SU-DHL-6 (cell line): ENCODE data around the gene LRRC23.

Experiments used
- EZH2phosphoT487 ChIP-seq: fragments of 200-600 bp; sonication (generic), shearing (Covaris generic); conservative IDR thresholded peaks from 2 replicates; pipeline ENCODE4 v1.6.1; 2018; ENCODE audit warnings: mild to moderate bottlenecking, antibody characterized with exemption, low read length, moderate library complexity, mixed read lengths
- TF ChIP-seq, protein P1 (sequence below): fragments of 200-600 bp; sonication (generic); IDR thresholded peaks from one replicate; pipeline ENCODE4 v1.5.1; 2017; ENCODE audit warnings: antibody characterized with exemption, mild to moderate bottlenecking, low read length, moderate library complexity; ENCODE audit not compliant: insufficient read depth, poor library complexity, severe bottlenecking

DNA sequence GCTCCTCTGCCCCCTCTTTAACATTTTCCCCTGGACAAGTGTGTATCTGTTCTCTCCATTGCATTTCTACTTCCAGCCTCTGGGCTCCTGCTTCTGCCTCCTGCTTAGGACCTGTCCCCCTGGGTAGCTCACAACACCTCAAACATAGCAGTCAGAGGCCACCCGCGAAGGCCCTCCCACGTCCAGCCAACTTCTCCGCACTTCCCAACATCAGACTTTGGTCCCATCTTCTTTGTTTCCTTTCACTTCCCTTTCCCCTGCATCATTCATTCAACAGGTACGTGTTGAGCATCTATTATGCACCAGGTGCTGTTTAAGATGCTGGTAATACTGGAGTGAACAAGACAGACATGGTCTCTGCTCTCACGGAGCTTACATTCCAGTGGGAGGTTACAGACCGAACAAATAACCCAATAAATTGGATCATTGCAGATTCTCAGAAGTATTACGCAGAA, 42.3 kb downstream of the LRRC23 start:
- TF ChIP-seq, protein P1, sequence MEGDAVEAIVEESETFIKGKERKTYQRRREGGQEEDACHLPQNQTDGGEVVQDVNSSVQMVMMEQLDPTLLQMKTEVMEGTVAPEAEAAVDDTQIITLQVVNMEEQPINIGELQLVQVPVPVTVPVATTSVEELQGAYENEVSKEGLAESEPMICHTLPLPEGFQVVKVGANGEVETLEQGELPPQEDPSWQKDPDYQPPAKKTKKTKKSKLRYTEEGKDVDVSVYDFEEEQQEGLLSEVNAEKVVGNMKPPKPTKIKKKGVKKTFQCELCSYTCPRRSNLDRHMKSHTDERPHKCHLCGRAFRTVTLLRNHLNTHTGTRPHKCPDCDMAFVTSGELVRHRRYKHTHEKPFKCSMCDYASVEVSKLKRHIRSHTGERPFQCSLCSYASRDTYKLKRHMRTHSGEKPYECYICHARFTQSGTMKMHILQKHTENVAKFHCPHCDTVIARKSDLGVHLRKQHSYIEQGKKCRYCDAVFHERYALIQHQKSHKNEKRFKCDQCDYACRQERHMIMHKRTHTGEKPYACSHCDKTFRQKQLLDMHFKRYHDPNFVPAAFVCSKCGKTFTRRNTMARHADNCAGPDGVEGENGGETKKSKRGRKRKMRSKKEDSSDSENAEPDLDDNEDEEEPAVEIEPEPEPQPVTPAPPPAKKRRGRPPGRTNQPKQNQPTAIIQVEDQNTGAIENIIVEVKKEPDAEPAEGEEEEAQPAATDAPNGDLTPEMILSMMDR = no peak
- no peak for TF ChIP-seq EZH2phosphoT487
